HG02759 (cell line): Measurements from ENCODE around the gene HTR3E.

ENCODE experiments used
- ATAC-seq: cut with Tn5 transposase; IDR thresholded peaks from one replicate; pipeline ENCODE4 v1.9.1; 2021; ENCODE audit warnings: mild to moderate bottlenecking, moderate library complexity; ENCODE audit not compliant: unreplicated experiment

HTR3E gene

DNA sequence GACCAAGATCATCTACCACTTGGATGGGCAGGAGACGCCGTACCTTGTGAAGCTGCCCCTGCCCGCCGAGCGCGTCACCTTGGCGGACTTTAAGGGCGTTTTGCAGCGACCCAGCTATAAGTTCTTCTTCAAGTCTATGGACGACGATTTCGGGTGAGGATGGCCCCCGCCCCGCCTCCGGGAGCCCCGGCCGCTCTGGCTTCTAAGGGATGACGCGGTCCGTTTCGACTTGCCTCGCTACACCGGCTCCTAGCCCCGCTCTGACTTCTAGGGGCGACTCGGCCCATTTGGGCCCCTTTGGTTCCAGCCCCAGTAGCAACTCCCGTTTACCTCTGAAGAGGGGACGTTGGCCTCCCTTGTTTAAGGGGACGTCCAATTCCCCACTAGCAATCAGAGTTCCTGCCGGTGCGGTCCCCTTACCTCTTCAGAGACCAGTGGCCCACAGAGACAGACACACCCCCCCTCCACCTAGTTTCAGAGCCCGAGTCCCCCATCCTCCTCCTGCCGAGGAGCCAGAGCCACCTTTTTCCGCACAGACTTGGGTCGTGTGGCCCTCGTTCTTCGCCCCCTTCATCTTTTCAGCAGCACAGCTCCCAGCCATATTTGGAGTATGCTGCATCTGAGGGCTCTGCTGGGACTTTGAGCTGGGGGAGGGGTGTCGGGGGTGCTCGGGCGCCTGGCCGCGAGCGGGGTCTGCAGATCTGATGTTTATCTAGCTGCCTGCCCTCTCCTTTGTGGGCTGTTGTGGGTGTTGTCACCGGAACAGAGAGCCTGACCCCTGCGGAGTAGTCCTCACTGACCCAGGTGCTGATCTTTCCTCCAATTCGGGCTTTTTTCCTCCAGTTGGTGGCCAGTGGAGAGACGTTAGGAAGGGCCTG lies 59.0 kb downstream of the HTR3E start:
- peak; percentile 32 for ATAC-seq

- ATAC-seq, result no peak
Measured at GRCh38 chr3:184156522-184156955, 59.7 kb downstream of the HTR3E start.
